Spleen (tissue), 11 donors: ENCODE results near the gene KSR1. TPM values are rescaled to one million over a fixed set of nuclear protein-coding genes. Genes with fewer than 3 reads are reported as not detected.
A peak's percentile ranks its signal among the peaks of the same experiment; 100 is the strongest.

Source experiments
- DNase-seq: peaks from one replicate; pipeline ENCODE4 v3.0.0-alpha.2; 2020
- H3K27ac ChIP-seq, 8 donors: fragments of 200-600 bp; sonication (generic) in 7 of 8; 1 replicate in 4 of 8; 2 replicates in 4 of 8; pipeline versions ENCODE4 v1.5.0 to v1.8.0; 2016 to 2021; ENCODE audit warnings: inconsistent platforms in 4 of 8, mild to moderate bottlenecking in 4 of 8, moderate library complexity in 1 of 8
- H3K27me3 ChIP-seq, 7 donors: fragments of 200-600 bp; sonication (generic) in 6 of 7; replicated peaks in 1 of 7; 1 replicate in 4 of 7; 2 replicates in 3 of 7; pipeline versions ENCODE4 v1.5.0 to v1.8.0; 2016 to 2021; ENCODE audit warnings: inconsistent platforms in 3 of 7, mild to moderate bottlenecking in 1 of 7
- H3K36me3 ChIP-seq, 6 donors: fragments of 200-600 bp; sonication (generic) in 5 of 6; 1 replicate in 4 of 6; 2 replicates in 2 of 6; pipeline versions ENCODE4 v1.5.0 to v1.8.0; 2016 to 2021; ENCODE audit warnings: inconsistent platforms in 2 of 6
- H3K4me1 ChIP-seq, 6 donors: fragments of 200-600 bp; sonication (generic) in 5 of 6; 1 replicate in 3 of 6; 2 replicates in 3 of 6; pipeline versions ENCODE4 v1.5.0 to v1.8.0; 2016 to 2021; ENCODE audit warnings: inconsistent platforms in 3 of 6
- H3K4me3 ChIP-seq, 8 donors: fragments of 200-600 bp; sonication (generic) in 7 of 8; 1 replicate in 4 of 8; 2 replicates in 4 of 8; pipeline versions ENCODE4 v1.5.0 to v1.8.0; 2016 to 2021; ENCODE audit warnings: inconsistent platforms in 4 of 8, mild to moderate bottlenecking in 4 of 8, moderate library complexity in 2 of 8
- H3K9me3 ChIP-seq, 8 donors: fragments of 200-600 bp; sonication (generic) in 7 of 8; 1 replicate in 4 of 8; 2 replicates in 4 of 8; pipeline versions ENCODE4 v1.5.0 to v1.8.0; 2016 to 2021; ENCODE audit warnings: inconsistent platforms in 4 of 8
- POLR2A ChIP-seq, 3 donors: fragments of 450-650 bp; IDR thresholded peaks; one replicate each; pipeline ENCODE4 v1.5.1; 2017; ENCODE audit warnings: antibody characterized with exemption in 3 of 3, mild to moderate bottlenecking in 1 of 3
- POLR2AphosphoS5 ChIP-seq, 3 donors: sonication (generic); formaldehyde crosslinking; IDR thresholded peaks; one replicate each; pipeline ENCODE4 v1.5.1; 2017; ENCODE audit warnings: antibody characterized with exemption in 3 of 3
- WGBS, 5 donors: extraction: QIAGEN DNeasy Blood & Tissue Kit in 3 of 5; methylation state at CpG; one replicate each; pipeline versions ENCODE4 v1.1.5 to v1.1.7; 2013 to 2018; 5-methylcytosine and 5-hydroxymethylcytosine counted together
- intact Hi-C: fragments of 100-400 bp; cut with DNase I; formaldehyde crosslinking; loops from one replicate; pipeline ENCODE4 v1.15.0; 2023; ENCODE audit warnings: low total_unique reads
- polyA plus RNA-seq, 3 donors: library from polyadenylated mRNA; stranded (reverse); fragments of 200-250 nt; gene quantifications; one replicate each; pipeline ENCODE4 v1.2.1, GENCODE V29; 2013
- total RNA-seq, 7 donors: library from RNA; depleted of rRNA in 3 of 7; stranded (reverse); fragments of >200 nt in 3 of 7; fragmentation: NEBNext Ultra II Directional in 4 of 7; extraction: Animal tissue kit (Norgen Biotek cat#: 25700) in 4 of 7; gene quantifications; one replicate each; pipeline versions ENCODE4 v1.1.0 to v1.2.1, GENCODE V29; 2016 to 2021
- TF ChIP-seq, protein P1 (sequence below), 11 experiments: fragments of 200-600 bp in 7 of 11; fragments of 450-650 bp in 4 of 11; sonication (generic) in 4 of 11; IDR thresholded peaks in 8 of 11; conservative IDR thresholded peaks in 3 of 11; 1 replicate in 7 of 11; 2 replicates in 4 of 11; pipeline versions ENCODE4 v1.4.0 to v1.8.0; 2016 to 2021; ENCODE audit warnings: antibody characterized with exemption in 11 of 11, inconsistent platforms in 4 of 11, mild to moderate bottlenecking in 1 of 11
- donor health status: healthy with polysubstance abuse.
- donor health status: DM: no; HTN: no; CAD: no; lungs with moderate emphysema.
- donor health status: DM: no; HTN: no; CAD: no.
- donor health status: Bipolar disorder and iron deficiency.
- donor health status: healthy.
- donor health status: DM: no; HTN: no; CAD: no.
- donor health status: DM: yes; HTN: yes; CAD: no.

KSR1 gene
- total and polyA plus RNA-seq, 10 donors = 6.4 to 100 (median 46.0) TPM

DNA sequence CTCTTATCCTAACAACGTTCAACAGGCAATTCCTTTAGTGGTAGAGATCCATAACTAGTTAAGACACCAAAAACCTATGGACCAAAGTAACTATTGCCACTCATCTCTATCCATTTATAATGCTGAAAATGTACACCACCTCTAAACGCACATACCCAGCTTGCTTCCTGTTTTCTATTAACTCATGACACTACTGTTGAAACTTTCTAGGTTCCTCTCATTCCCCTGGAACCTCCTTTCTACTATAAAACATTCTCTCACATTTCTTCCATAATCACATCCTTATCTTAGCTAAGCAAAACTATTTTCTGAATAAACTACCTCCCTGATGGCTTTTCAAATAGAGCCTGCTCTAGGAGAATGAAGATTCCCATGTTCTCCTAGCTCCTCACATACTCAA is 42.9 kb upstream of the KSR1 start:
- TF ChIP-seq POLR2A (IDR thresholded peaks at IDR 0.05) = no peak
- TF ChIP-seq, protein P1, sequence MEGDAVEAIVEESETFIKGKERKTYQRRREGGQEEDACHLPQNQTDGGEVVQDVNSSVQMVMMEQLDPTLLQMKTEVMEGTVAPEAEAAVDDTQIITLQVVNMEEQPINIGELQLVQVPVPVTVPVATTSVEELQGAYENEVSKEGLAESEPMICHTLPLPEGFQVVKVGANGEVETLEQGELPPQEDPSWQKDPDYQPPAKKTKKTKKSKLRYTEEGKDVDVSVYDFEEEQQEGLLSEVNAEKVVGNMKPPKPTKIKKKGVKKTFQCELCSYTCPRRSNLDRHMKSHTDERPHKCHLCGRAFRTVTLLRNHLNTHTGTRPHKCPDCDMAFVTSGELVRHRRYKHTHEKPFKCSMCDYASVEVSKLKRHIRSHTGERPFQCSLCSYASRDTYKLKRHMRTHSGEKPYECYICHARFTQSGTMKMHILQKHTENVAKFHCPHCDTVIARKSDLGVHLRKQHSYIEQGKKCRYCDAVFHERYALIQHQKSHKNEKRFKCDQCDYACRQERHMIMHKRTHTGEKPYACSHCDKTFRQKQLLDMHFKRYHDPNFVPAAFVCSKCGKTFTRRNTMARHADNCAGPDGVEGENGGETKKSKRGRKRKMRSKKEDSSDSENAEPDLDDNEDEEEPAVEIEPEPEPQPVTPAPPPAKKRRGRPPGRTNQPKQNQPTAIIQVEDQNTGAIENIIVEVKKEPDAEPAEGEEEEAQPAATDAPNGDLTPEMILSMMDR (IDR thresholded peaks at IDR 0.05 in 8 of 11, conservative IDR thresholded peaks at IDR 0.05 in 3 of 11) = no peak
- no peak for TF ChIP-seq POLR2AphosphoS5 (IDR thresholded peaks at IDR 0.05)
- H3K27ac ChIP-seq = peak overlapping the region in 1 of 8 donors; percentile 42
- no peaks in the 10 kb centered on the region for H3K27me3 ChIP-seq
- H3K9me3 ChIP-seq = no peaks in the 10 kb centered on the region
- H3K4me1 ChIP-seq = peaks cover 0 to 16% (median 12%) of the 10 kb centered on the region in 6 donors
- no peak for DNase-seq
- 30 to 43% (median 39%) methylated on average over 2 of the region's 2 CpGs for WGBS, 5 donors
- intact Hi-C loops = no loop called here
- no peak overlapping the region for H3K4me3 ChIP-seq
- H3K36me3 ChIP-seq = no peaks in the 10 kb centered on the region

DNA sequence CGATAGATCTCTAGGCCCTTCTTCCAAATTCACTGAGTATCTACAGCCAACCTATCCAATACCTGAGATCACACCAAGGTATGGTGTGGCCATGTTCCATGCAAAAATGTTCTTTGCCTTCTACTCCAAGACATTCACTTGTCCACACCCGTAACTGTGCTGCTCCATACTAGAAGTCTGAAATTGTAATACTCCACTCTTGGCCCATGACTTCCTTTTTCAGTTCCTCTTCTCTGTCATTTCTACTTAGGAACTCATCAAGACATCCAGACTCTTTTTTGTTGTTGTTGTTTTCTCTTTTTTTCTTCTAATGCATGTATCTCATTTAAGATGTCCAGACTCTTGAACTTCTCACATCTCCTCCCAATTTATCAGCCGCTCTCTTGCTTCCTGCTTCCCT is 42.5 kb upstream of the KSR1 start:
- Histone ChIP-seq H3K9me3 (no peaks in the 10 kb centered on the region), H3K4me1 (peaks cover 0 to 16% (median 12%) of the 10 kb centered on the region in 6 donors), H3K27ac (peak overlapping the region in 1 of 8 donors; percentile 42), H3K36me3 (no peaks in the 10 kb centered on the region), H3K27me3 (no peaks in the 10 kb centered on the region), H3K4me3 (no peak overlapping the region)
- intact Hi-C loops = no loop called here
- no peak for TF ChIP-seq POLR2AphosphoS5 (IDR thresholded peaks at IDR 0.05)
- no peak for TF ChIP-seq POLR2A (IDR thresholded peaks at IDR 0.05)
- TF ChIP-seq, protein P1 (IDR thresholded peaks at IDR 0.05 in 8 of 11, conservative IDR thresholded peaks at IDR 0.05 in 3 of 11) = no peak
- WGBS, 5 donors = 58 to 78% (median 64%) methylated on average over 3 of the region's 3 CpGs
- DNase-seq = no peak

DNA sequence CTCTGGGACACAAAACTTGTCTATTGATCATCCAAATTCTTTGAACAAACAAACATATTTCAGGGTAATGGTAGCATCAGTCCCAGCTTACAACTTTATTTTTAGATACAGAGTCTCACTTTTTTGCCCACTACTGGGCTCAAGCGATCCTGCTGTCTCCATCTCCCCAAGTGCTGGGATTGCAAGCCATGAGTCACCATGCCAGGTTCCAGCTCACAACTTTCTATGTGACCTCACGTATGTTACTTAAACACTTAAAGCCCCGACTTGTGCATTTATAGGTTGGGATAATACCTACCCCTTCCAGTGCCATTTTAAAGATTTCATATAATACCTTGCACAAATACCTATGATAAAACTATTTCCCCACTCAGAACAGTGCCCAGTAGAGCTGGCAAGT is 42.0 kb upstream of the KSR1 start:
- Histone ChIP-seq H3K27me3 (no peaks in the 10 kb centered on the region), H3K4me3 (no peak overlapping the region), H3K4me1 (peaks cover 0 to 16% (median 12%) of the 10 kb centered on the region in 6 donors), H3K9me3 (no peaks in the 10 kb centered on the region), H3K27ac (no peak overlapping the region), H3K36me3 (no peaks in the 10 kb centered on the region)
- WGBS, 5 donors = 69 to 89% (median 77%) methylated on average over 3 of the region's 3 CpGs
- intact Hi-C loops = no loop called here
- DNase-seq = no peak
- TF ChIP-seq, protein P1 (IDR thresholded peaks at IDR 0.05 in 8 of 11, conservative IDR thresholded peaks at IDR 0.05 in 3 of 11) = no peak
- TF ChIP-seq POLR2AphosphoS5 (IDR thresholded peaks at IDR 0.05) = no peak

DNA sequence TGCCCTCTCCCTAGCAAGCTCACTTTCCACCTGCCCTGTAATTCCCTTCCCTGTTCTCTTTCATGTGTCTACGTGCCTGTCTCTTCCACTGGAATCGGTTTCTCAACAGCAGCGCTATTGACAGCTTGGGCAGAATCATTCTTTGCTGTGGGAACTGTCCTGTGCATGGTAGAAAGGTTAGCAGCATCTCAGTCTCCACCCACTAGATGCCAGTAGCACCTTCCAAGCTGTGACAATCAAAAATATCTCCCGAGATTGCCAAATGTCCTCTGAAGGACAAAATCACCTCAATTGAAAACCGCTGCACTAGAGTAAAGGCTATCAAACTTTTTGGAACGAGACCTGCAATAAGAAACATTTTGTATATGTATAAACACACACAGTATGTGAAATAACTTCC is 41.6 kb upstream of the KSR1 start:
- H3K36me3 ChIP-seq = no peaks in the 10 kb centered on the region
- no peaks in the 10 kb centered on the region for H3K9me3 ChIP-seq
- DNase-seq = no peak
- WGBS, 5 donors = 83 to 95% (median 86%) methylated on average over 6 of the region's 6 CpGs
- no peaks in the 10 kb centered on the region for H3K27me3 ChIP-seq
- intact Hi-C loops = no loop called here
- H3K4me3 ChIP-seq = no peak overlapping the region
- H3K27ac ChIP-seq = no peak overlapping the region
- peaks cover 0 to 16% (median 12%) of the 10 kb centered on the region in 6 donors for H3K4me1 ChIP-seq
- TF ChIP-seq POLR2A (IDR thresholded peaks at IDR 0.05) (no peak), POLR2AphosphoS5 (IDR thresholded peaks at IDR 0.05) (no peak)
- TF ChIP-seq, protein P1 (IDR thresholded peaks at IDR 0.05 in 8 of 11, conservative IDR thresholded peaks at IDR 0.05 in 3 of 11) = no peak
